ENCODE results near the gene ATP1A4.

Gene ATP1A4

DNA sequence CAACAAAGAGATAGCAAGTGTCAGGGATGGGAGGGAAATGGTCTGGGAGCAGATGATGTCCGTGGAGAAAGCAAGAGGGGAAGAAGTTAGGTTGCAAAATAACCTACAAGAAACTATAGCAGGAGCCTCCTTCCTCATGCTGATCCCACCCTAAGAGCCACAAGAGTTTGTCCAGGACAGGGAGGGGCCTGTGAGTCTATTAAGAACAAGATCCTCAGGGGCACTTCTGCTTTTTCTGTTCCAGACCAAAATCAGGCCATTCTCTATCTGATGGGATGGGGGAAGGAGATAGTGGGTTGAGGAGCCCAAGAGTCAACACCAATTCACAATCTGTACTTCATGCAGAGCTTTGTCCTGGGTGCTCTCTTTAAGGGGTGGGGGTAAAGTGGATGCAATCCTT, 7.7 kb upstream of the ATP1A4 start:
- Histone ChIP-seq H3K79me2 (ENCODE audit: control insufficient read depth, low read length) (no peaks in the 10 kb centered on the region), H3K9me2 (replicated peaks; ENCODE audit: control insufficient read depth, low read length) (no peaks in the 10 kb centered on the region), H4K20me1 (ENCODE audit: control insufficient read depth, insufficient read depth, low read depth, low read length) (no peaks in the 10 kb centered on the region), H3K4me1 (ENCODE audit: control insufficient read depth, low read length) (no peaks in the 10 kb centered on the region), H3K27me3 (ENCODE audit: control insufficient read depth, low read length) (peaks cover 8% of the 10 kb centered on the region), H3K27ac (ENCODE audit: low read depth, low read length) (no peak overlapping the region), H3K4me2 (ENCODE audit: low read length) (no peak overlapping the region), H3F3A (ENCODE audit: control insufficient read depth, insufficient read depth) (no peaks in the 10 kb centered on the region), H3K36me3 (ENCODE audit: control insufficient read depth, low read length) (no peaks in the 10 kb centered on the region), H3K4me3 (ENCODE audit: low read length) (no peak overlapping the region), H3K9me3 (ENCODE audit: control insufficient read depth, insufficient read depth, low read length) (no peaks in the 10 kb centered on the region)
- TF ChIP-seq EZH2phosphoT487 (IDR thresholded peaks at IDR 0.05; ENCODE audit: borderline replicate concordance, low read length): no peak
- TF ChIP-seq, protein P1, sequence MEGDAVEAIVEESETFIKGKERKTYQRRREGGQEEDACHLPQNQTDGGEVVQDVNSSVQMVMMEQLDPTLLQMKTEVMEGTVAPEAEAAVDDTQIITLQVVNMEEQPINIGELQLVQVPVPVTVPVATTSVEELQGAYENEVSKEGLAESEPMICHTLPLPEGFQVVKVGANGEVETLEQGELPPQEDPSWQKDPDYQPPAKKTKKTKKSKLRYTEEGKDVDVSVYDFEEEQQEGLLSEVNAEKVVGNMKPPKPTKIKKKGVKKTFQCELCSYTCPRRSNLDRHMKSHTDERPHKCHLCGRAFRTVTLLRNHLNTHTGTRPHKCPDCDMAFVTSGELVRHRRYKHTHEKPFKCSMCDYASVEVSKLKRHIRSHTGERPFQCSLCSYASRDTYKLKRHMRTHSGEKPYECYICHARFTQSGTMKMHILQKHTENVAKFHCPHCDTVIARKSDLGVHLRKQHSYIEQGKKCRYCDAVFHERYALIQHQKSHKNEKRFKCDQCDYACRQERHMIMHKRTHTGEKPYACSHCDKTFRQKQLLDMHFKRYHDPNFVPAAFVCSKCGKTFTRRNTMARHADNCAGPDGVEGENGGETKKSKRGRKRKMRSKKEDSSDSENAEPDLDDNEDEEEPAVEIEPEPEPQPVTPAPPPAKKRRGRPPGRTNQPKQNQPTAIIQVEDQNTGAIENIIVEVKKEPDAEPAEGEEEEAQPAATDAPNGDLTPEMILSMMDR (IDR thresholded peaks at IDR 0.05; ENCODE audit: low read depth, low read length, poor library complexity, severe bottlenecking): no peak

DNA sequence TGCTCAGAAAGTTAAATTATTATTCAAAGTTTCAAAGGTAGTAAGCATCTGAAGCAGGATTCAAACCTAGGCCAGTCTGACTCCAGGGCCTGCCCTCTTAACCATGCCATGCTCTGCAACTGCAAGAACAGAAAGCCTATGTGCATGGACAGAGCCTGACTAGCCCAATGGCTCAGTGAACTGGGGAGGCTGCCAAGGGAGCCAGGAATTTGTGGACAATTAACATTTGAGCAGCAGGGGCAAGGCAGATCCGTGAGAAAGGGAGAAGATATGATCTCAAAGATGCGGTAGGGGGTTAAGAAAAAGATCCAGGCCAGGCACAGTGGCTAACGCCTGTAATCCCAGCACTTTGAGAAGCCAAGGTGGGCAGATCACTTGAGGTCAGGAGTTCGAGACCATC, 6.5 kb upstream of the ATP1A4 start:
- H3K79me2 ChIP-seq (ENCODE audit: control insufficient read depth, low read length): no peaks in the 10 kb centered on the region
- H3K36me3 ChIP-seq (ENCODE audit: control insufficient read depth, low read length): no peaks in the 10 kb centered on the region
- H3K4me1 ChIP-seq (ENCODE audit: control insufficient read depth, low read length): no peaks in the 10 kb centered on the region
- TF ChIP-seq, protein P1 (IDR thresholded peaks at IDR 0.05; ENCODE audit: low read depth, low read length, poor library complexity, severe bottlenecking): no peak
- TF ChIP-seq EZH2phosphoT487 (IDR thresholded peaks at IDR 0.05; ENCODE audit: borderline replicate concordance, low read length): no peak
- H3K4me3 ChIP-seq (ENCODE audit: low read length): no peak overlapping the region
- no peaks in the 10 kb centered on the region for H3F3A ChIP-seq (ENCODE audit: control insufficient read depth, insufficient read depth)
- no peaks in the 10 kb centered on the region for H3K9me3 ChIP-seq (ENCODE audit: control insufficient read depth, insufficient read depth, low read length)
- peaks cover 8% of the 10 kb centered on the region for H3K27me3 ChIP-seq (ENCODE audit: control insufficient read depth, low read length)
- H3K27ac ChIP-seq (ENCODE audit: low read depth, low read length): no peak overlapping the region
- H3K4me2 ChIP-seq (ENCODE audit: low read length): no peak overlapping the region
- H4K20me1 ChIP-seq (ENCODE audit: control insufficient read depth, insufficient read depth, low read depth, low read length): no peaks in the 10 kb centered on the region
- H3K9me2 ChIP-seq (replicated peaks; ENCODE audit: control insufficient read depth, low read length): no peaks in the 10 kb centered on the region

DNA sequence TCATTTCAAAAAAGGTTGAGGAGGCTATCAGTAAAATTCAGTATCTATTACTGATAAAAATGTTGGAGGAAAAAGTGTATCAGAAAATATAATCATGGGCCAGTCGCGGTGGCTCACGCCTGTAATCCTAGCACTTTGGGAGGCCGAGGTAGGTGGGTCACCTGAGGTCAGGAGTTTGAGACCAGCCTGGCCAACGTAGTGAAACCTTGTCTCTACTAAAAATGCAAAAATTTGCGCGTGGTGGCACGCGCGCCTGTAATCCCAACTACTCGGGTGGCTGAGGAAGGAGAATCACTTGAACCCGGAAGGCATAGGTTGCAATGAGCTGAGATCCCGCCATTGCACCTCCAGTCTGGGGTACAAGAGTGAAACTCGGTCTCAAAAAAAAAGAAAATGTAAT, 5.3 kb upstream of the ATP1A4 start:
- Histone ChIP-seq H3K79me2 (ENCODE audit: control insufficient read depth, low read length) (no peaks in the 10 kb centered on the region), H3K4me2 (ENCODE audit: low read length) (no peak overlapping the region), H4K20me1 (ENCODE audit: control insufficient read depth, insufficient read depth, low read depth, low read length) (no peaks in the 10 kb centered on the region), H3K4me3 (ENCODE audit: low read length) (no peak overlapping the region), H3F3A (ENCODE audit: control insufficient read depth, insufficient read depth) (no peaks in the 10 kb centered on the region), H3K27ac (ENCODE audit: low read depth, low read length) (no peak overlapping the region), H3K27me3 (ENCODE audit: control insufficient read depth, low read length) (peaks cover 8% of the 10 kb centered on the region), H3K9me3 (ENCODE audit: control insufficient read depth, insufficient read depth, low read length) (no peaks in the 10 kb centered on the region), H3K4me1 (ENCODE audit: control insufficient read depth, low read length) (no peaks in the 10 kb centered on the region), H3K9me2 (replicated peaks; ENCODE audit: control insufficient read depth, low read length) (no peaks in the 10 kb centered on the region), H3K36me3 (ENCODE audit: control insufficient read depth, low read length) (no peaks in the 10 kb centered on the region)
- TF ChIP-seq, protein P1 (IDR thresholded peaks at IDR 0.05; ENCODE audit: low read depth, low read length, poor library complexity, severe bottlenecking): no peak
- no peak for TF ChIP-seq EZH2phosphoT487 (IDR thresholded peaks at IDR 0.05; ENCODE audit: borderline replicate concordance, low read length)

DNA sequence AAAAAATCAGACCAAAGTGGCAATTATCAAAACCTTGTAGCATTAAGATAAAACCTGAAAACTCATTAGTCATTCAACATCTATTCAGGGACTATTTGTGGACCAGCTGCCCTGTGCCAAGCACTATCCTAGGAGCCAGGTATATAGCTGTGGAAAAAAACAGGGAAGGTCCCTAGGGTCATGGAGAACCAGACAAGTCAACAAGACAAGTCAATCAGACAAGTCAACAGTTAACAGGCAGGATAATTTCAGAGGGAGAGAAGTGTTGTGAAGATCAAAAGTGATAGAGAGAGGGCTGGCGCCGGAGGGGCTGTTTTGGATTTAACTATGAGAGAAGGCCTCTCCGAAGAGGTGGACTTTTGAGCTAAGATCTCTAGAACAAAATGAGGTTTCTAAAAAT, 3.3 kb upstream of the ATP1A4 start:
- Histone ChIP-seq H3K27ac (ENCODE audit: low read depth, low read length) (no peak overlapping the region), H3K9me2 (replicated peaks; ENCODE audit: control insufficient read depth, low read length) (no peaks in the 10 kb centered on the region)
- TF ChIP-seq, protein P1 (IDR thresholded peaks at IDR 0.05; ENCODE audit: low read depth, low read length, poor library complexity, severe bottlenecking): no peak
- TF ChIP-seq EZH2phosphoT487 (IDR thresholded peaks at IDR 0.05; ENCODE audit: borderline replicate concordance, low read length): no peak

More for the DNA sequence above, 3.3 kb upstream of the ATP1A4 start:
- Histone ChIP-seq H3K79me2 (ENCODE audit: control insufficient read depth, low read length) (no peaks in the 10 kb centered on the region), H4K20me1 (ENCODE audit: control insufficient read depth, insufficient read depth, low read depth, low read length) (no peaks in the 10 kb centered on the region), H3K4me1 (ENCODE audit: control insufficient read depth, low read length) (no peaks in the 10 kb centered on the region), H3K4me2 (ENCODE audit: low read length) (no peak overlapping the region), H3K36me3 (ENCODE audit: control insufficient read depth, low read length) (no peaks in the 10 kb centered on the region), H3F3A (ENCODE audit: control insufficient read depth, insufficient read depth) (no peaks in the 10 kb centered on the region), H3K4me3 (ENCODE audit: low read length) (no peak overlapping the region), H3K9me3 (ENCODE audit: control insufficient read depth, insufficient read depth, low read length) (no peaks in the 10 kb centered on the region), H3K27me3 (ENCODE audit: control insufficient read depth, low read length) (peaks cover 9% of the 10 kb centered on the region)

Measured in DOHH2 (cell line).